NB4 (cell line): ENCODE data around the gene ARL11.

Experiments used
- DNase-seq: peaks from one replicate; pipeline ENCODE4 v3.0.0; 2010; ENCODE audit warnings: low read depth
- H3K4me3 ChIP-seq: one replicate; pipeline ENCODE4 v1.5.1; 2011; ENCODE audit warnings: mild to moderate bottlenecking, low read depth, low read length, moderate library complexity
- CTCF ChIP-seq: IDR thresholded peaks from one replicate; pipeline ENCODE4 v1.5.1; 2012; ENCODE audit warnings: low read depth, low read length
- MAX ChIP-seq: IDR thresholded peaks from 2 replicates; pipeline ENCODE4 v1.6.1; 2011; ENCODE audit warnings: low read depth, low read length
- MYC ChIP-seq: IDR thresholded peaks from 2 replicates; pipeline ENCODE4 v1.6.1; 2011; ENCODE audit warnings: low read depth, low read length
- POLR2A ChIP-seq: IDR thresholded peaks from 2 replicates; pipeline ENCODE4 v1.6.1; 2011; ENCODE audit warnings: mild to moderate bottlenecking; ENCODE audit not compliant: insufficient read length; ENCODE audit errors: extremely low read depth

The ARL11 gene

GRCh38 chr13:49638744-49639072 is 10.4 kb downstream of the ARL11 start:
- H3K4me3 ChIP-seq = no peak overlapping the region
- no peak for TF ChIP-seq MYC
- no peak for TF ChIP-seq POLR2A
- TF ChIP-seq CTCF = no peak
- TF ChIP-seq MAX = no peak
- DNase-seq = no peak

- TF ChIP-seq POLR2A (no peak), MAX (peak; percentile 29; the same call in 1 of the 2 replicates)
- peak; percentile 90 for DNase-seq
- H3K4me3 ChIP-seq = no peak overlapping the region
These were observed 13.5 kb downstream of the ARL11 start for GRCh38 chr13:49641801-49642291.

- TF ChIP-seq MYC (0 out of 2 replicates have a peak, but pooled peaks have one; percentile 6), CTCF (no peak), POLR2A (no peak), MAX (peak; percentile 29; the same call in 1 of the 2 replicates)
- peak; percentile 85 for DNase-seq
- peak overlapping the region; percentile 48 for H3K4me3 ChIP-seq
These were observed 14.8 kb downstream of the ARL11 start for GRCh38 chr13:49643035-49643646.

GRCh38 chr13:49645451-49645850 is 17.1 kb downstream of the ARL11 start:
- DNase-seq = no peak
- no peak for TF ChIP-seq MYC
- no peak overlapping the region for H3K4me3 ChIP-seq

- TF ChIP-seq MYC = no peak
- TF ChIP-seq POLR2A = no peak
- no peak for TF ChIP-seq MAX
- TF ChIP-seq CTCF = no peak
- no peak overlapping the region for H3K4me3 ChIP-seq
- DNase-seq = no peak
These were observed 18.4 kb downstream of the ARL11 start for GRCh38 chr13:49646688-49647087.

GRCh38 chr13:49649244-49649962 is 21.1 kb downstream of the ARL11 start:
- DNase-seq = no peak
- peak; percentile 12 for TF ChIP-seq CTCF
- no peak for TF ChIP-seq MYC
- no peak for TF ChIP-seq POLR2A
- no peak overlapping the region for H3K4me3 ChIP-seq

- H3K4me3 ChIP-seq = no peak overlapping the region
- TF ChIP-seq CTCF = no peak
- no peak for DNase-seq
These were observed 21.6 kb downstream of the ARL11 start for GRCh38 chr13:49649963-49650312.
